ENCODE data around the gene ASPM.
A peak's percentile ranks its signal among the peaks of the same experiment; 100 is the strongest.

Gene ASPM

GRCh38 chr1:197180252-197180878 lies 33.9 kb upstream of the ASPM start:
- no peak for TF ChIP-seq RARB (CRISPR knock-in tag; IDR thresholded peaks at IDR 0.05)
- no peak for TF ChIP-seq ZFP3 (CRISPR knock-in tag; IDR thresholded peaks at IDR 0.05)
- no peak for TF ChIP-seq ZFP30 (CRISPR knock-in tag; IDR thresholded peaks at IDR 0.05)
- TF ChIP-seq TCF4 (CRISPR knock-in tag; IDR thresholded peaks at IDR 0.05; ENCODE audit: borderline replicate concordance): no peak
- no peak for TF ChIP-seq ZC3H10 (CRISPR knock-in tag; IDR thresholded peaks at IDR 0.05)
- TF ChIP-seq ZNF70 (CRISPR knock-in tag; IDR thresholded peaks at IDR 0.05): no peak
- TF ChIP-seq GLIS3 (CRISPR knock-in tag; IDR thresholded peaks at IDR 0.05): no peak
- TF ChIP-seq ARNTL (CRISPR knock-in tag; IDR thresholded peaks at IDR 0.05; ENCODE audit: borderline replicate concordance, low read depth): no peak
- TF ChIP-seq PATZ1 (CRISPR knock-in tag; IDR thresholded peaks at IDR 0.05; ENCODE audit: borderline replicate concordance): no peak
- no peak for TF ChIP-seq TSHZ2 (CRISPR knock-in tag; IDR thresholded peaks at IDR 0.05)
- TF ChIP-seq POU6F1 (CRISPR knock-in tag; IDR thresholded peaks at IDR 0.05; ENCODE audit: borderline replicate concordance, low read depth): no peak
- TF ChIP-seq ISL1 (CRISPR knock-in tag; IDR thresholded peaks at IDR 0.05): no peak
- TF ChIP-seq ZNF565 (CRISPR knock-in tag; conservative IDR thresholded peaks at IDR 0.05; ENCODE audit: low read depth): no peak
- TF ChIP-seq CSDC2 (CRISPR knock-in tag; IDR thresholded peaks at IDR 0.05): no peak
- no peak for TF ChIP-seq CSRNP3 (CRISPR knock-in tag; IDR thresholded peaks at IDR 0.05)
- no peak for TF ChIP-seq ESRRG (CRISPR knock-in tag; IDR thresholded peaks at IDR 0.05)
- TF ChIP-seq SNAI2 (CRISPR knock-in tag; IDR thresholded peaks at IDR 0.05): no peak
- no peak for TF ChIP-seq OSR1 (CRISPR knock-in tag; IDR thresholded peaks at IDR 0.05)
- TF ChIP-seq ZNF8 (CRISPR knock-in tag; IDR thresholded peaks at IDR 0.05): no peak
- peak; percentile 97 for ATAC-seq

GRCh38 chr1:197178998-197179397 lies 32.5 kb upstream of the ASPM start:
- ATAC-seq: peak; percentile 78
- TF ChIP-seq OSR1 (CRISPR knock-in tag; IDR thresholded peaks at IDR 0.05) (no peak), ZNF8 (CRISPR knock-in tag; IDR thresholded peaks at IDR 0.05) (no peak), CSDC2 (CRISPR knock-in tag; IDR thresholded peaks at IDR 0.05) (no peak), TOX (CRISPR knock-in tag; IDR thresholded peaks at IDR 0.05; ENCODE audit: borderline replicate concordance) (no peak), CSRNP3 (CRISPR knock-in tag; IDR thresholded peaks at IDR 0.05) (no peak), ZFP30 (CRISPR knock-in tag; IDR thresholded peaks at IDR 0.05) (no peak), PPARA (CRISPR knock-in tag; IDR thresholded peaks at IDR 0.05; ENCODE audit: borderline replicate concordance) (no peak), POU6F1 (CRISPR knock-in tag; IDR thresholded peaks at IDR 0.05; ENCODE audit: borderline replicate concordance, low read depth) (no peak), BACH2 (CRISPR knock-in tag; IDR thresholded peaks at IDR 0.05; ENCODE audit: borderline replicate concordance) (no peak), ARNTL (CRISPR knock-in tag; IDR thresholded peaks at IDR 0.05; ENCODE audit: borderline replicate concordance, low read depth) (no peak), ESRRG (CRISPR knock-in tag; IDR thresholded peaks at IDR 0.05) (no peak), ISL1 (CRISPR knock-in tag; IDR thresholded peaks at IDR 0.05) (no peak), ZNF70 (CRISPR knock-in tag; IDR thresholded peaks at IDR 0.05) (no peak), GLIS3 (CRISPR knock-in tag; IDR thresholded peaks at IDR 0.05) (no peak), RARB (CRISPR knock-in tag; IDR thresholded peaks at IDR 0.05) (no peak), TSHZ2 (CRISPR knock-in tag; IDR thresholded peaks at IDR 0.05) (no peak), SNAI2 (CRISPR knock-in tag; IDR thresholded peaks at IDR 0.05) (no peak), ZFP3 (CRISPR knock-in tag; IDR thresholded peaks at IDR 0.05) (no peak), CREB5 (CRISPR knock-in tag; IDR thresholded peaks at IDR 0.05; ENCODE audit: low read depth) (no peak)

All from SK-N-SH treated with all-trans-retinoic acid at 6 μM for 48 hours (cell line).